ENCODE results near the gene CNDP1.
"Not testable (repeated sequence)": the region's sequence is repeated elsewhere in the genome, so short reads cannot be mapped to it uniquely, and the experiment has no call there.

Gene CNDP1

GRCh38 chr18:74521068-74521725 lies 13.1 kb upstream of the CNDP1 start:
- DNase-seq, result no peak

DNA sequence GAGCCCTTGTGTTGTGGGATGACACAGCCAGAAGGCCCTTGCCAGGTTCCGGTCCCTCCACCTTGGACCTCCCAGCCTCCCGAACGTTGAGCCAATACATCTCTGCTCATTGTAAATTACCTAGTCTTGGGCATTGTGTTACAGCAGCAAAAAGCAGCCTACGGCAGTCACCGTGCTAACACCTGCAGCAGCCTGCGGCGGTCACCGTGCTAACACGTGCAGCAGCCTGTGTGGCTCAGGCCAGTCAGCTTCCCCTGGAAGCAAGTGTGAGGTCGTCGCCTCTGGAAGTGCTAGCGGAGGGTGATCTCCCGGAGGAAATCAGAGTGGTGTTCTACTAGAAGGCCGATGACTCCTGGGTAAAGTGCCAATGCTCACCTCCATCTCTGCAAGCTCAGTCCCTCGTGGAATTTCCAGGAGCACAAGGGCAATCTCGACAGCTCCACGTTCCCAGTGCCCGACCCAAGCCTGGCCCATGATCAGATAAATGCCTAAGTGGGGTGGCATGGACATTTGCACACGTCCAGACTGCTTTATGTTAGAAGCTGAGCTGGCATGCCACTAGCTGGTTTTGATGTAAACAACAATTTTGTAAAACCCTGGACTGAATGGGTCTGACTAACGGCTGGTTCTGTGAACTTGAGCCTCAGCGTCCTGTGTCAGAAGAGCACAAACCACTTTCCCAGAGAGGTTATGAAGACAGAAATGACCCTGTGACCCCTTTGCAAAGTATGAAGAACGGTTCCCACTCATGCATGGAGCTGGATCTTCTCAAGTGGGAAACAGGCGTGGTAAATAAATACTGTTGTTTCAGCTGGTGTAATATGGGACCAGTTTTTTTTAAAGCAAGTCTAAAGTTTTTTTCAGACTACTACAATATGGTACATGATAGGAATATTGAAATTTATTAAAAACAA lies 11.4 kb upstream of the CNDP1 start:
- DNase-seq, result no peak

- DNase-seq, result no peak
Observed at GRCh38 chr18:74524097-74524496, 10.2 kb upstream of the CNDP1 start.

- not testable (repeated sequence) for DNase-seq
Observed at GRCh38 chr18:74524915-74525314, 9.4 kb upstream of the CNDP1 start.

GRCh38 chr18:74525741-74526140 lies 8.6 kb upstream of the CNDP1 start:
- DNase-seq, result no peak

GRCh38 chr18:74526488-74526887 lies 7.8 kb upstream of the CNDP1 start:
- no peak for DNase-seq

DNA sequence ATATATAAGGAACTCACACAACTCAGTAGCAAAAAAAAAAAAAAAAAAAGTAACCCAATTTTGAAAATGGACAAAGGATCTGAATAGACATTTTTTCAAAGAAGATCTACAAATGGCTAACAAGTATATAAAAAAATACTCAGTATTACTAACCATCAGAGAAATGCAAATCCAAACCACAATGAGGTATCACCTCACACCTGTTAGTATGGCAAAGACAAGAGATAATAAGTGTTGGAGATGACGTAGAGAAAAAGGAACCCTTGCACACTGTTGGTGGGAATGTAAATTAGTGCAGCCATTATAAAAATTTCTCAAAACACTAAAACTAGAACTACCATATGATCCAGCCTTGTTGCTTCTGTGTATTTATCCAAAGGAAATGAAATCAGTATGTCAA lies 5.8 kb upstream of the CNDP1 start:
- DNase-seq, result no peak

GRCh38 chr18:74528913-74529312 lies 5.4 kb upstream of the CNDP1 start:
- DNase-seq, result no peak

DNA sequence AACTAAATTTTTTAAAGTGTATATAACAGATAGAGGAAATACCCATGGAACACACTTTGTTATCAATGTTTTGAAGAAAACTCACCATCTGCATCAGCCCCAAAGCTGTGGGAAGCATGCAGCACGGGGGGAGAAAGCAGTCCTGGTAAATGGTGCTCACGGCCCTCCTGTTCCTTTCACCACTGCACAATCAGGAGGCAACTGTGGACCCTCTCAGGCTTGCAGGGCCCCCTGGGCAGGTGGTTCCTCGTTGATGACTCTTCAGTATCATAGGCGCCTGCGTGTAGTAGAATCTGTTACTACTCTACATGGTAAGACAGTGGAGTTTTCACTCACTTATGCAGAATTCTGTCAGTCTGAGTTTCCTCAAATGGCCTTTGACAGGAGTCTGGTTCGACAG lies 4.9 kb upstream of the CNDP1 start:
- DNase-seq, result peak in 1 of 2 donors; percentile 8

DNA sequence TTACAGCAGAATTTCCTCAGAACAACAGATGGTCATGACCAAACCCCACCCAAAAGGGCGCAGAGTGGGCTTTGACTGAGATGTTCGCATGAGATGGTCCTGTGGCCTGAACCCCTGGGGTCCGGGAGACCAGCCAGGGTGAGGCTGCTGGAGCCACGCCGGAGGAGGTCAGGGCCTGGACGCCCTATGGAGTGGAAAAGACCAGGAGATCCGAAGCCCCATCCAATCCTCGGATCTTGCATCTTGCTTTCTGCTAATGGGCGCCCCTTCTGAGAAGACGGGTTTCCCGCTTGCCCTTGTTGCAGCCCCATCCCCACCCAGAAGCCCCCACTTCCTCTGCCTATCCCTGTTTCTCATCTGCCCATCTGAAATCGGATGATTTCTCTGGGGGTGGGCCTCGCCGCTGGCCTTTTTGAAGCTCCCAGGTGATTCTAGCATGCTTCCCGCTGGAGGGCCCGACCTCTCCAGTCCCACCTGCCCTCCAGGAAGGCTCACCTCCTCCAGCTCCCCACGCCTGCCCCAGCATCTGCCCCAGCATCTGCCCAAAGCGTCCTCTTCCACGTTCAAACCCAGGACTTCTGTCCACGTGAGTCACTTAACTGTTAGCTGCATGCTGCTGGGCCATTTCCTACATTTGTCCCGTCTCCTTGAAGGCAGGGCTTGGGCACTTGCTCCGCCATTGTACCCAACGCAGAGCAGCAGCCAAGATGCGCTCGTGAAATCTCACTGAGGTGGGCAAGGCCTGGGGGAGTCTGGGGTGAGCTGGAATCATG lies 4.3 kb upstream of the CNDP1 start:
- peak in 1 of 2 donors; percentile 0 for DNase-seq

GRCh38 chr18:74530584-74530862 lies 3.8 kb upstream of the CNDP1 start:
- DNase-seq, result no peak

- DNase-seq, result no peak
Observed at GRCh38 chr18:74531043-74531442, 3.3 kb upstream of the CNDP1 start.

DNA sequence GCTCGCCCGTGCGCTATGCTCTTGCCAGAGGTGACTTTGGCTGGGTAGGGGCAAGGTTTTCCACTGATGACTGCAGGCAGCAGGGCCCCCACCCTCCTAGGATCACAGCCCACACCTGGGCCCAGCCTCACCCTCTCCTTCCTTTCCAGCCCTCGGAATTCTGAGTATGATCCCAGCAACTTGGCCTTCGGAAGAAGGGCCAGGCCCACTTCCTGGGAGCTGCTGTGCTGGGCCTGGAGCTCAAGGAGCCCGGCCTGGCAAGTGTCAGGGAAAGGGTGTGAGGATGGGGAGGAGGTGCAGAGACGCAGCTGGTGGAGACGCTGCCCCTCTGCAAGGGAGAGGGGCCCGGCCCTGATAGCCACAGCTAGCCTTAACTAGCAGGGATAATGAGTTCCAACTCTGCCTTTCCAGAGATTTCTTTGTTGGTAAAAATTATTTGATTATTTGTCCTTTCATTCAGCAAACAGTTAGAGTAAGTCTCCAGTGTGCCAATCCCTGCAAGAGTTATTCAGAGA lies 1.7 kb upstream of the CNDP1 start:
- DNase-seq, result no peak

- peak in 1 of 2 donors; percentile 6 for DNase-seq
Observed at GRCh38 chr18:74533666-74534065, 634 bp upstream of the CNDP1 start.

GRCh38 chr18:74534981-74535649 lies 815 bp downstream of the CNDP1 start:
- DNase-seq, result peak in 1 of 2 donors; percentile 5

DNA sequence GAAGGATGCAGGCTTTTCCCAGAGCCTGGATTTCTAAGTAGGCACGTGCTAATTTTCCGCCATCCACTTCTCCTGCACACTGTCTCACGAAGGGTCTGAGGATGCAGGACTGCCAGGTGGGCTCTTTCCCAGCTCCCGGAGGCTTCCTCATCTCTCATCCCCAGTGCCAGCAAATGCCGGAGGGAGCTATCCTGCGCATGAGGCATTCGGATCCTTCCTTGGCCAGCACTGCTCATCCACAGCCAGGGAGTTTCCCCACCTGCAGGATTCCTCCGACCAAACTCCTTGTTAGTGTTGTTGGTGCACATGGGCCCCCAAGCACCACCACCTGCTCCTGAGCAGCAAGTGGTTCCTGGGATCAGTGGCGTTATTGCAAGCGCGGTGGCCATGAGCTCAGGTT lies 5.0 kb downstream of the CNDP1 start:
- DNase-seq, result no peak

GRCh38 chr18:74540652-74541421 lies 6.5 kb downstream of the CNDP1 start:
- no peak for DNase-seq

DNA sequence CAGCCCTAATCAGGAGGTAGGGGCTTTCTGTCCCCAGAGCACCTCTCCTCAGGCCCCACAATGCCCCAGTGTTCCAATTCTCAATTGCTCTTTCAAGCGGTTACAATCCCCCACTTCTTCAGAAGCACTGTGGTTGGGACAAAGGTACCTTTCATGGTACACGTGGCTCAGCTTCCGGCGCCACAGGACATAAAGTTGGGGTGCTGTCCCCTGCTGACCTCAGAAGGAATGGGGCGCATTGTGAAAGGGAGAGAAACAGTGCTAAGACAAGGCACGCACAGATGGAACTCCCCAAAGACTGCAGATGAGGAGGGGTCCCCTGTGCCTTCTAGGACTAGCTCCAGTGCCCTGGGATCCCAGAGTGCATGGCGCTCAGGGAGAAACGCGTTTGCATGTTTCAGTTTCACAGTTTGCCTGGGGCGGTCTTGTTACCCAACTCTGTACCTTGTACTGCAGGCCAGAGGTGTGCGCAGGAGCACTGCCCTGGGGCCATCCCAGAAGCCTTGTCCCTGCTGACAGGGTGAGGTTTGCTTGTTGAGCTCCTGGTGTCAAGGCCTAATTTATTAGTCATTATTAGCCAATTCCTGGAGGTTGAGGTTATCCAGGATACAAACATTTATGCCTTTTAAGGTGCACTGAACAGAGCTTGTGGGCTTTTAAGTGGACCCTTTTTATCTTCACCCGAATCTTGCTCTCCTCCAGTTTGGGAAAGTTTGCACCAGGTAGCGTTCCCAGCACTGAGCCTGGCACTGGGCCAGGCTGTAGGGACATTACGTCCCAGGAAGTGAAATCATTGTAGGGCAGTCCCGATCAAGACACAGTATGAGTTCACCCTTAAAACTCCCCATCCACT lies 7.6 kb downstream of the CNDP1 start:
- DNase-seq, result no peak

GRCh38 chr18:74544898-74545297 lies 10.6 kb downstream of the CNDP1 start:
- DNase-seq, result no peak

DNA sequence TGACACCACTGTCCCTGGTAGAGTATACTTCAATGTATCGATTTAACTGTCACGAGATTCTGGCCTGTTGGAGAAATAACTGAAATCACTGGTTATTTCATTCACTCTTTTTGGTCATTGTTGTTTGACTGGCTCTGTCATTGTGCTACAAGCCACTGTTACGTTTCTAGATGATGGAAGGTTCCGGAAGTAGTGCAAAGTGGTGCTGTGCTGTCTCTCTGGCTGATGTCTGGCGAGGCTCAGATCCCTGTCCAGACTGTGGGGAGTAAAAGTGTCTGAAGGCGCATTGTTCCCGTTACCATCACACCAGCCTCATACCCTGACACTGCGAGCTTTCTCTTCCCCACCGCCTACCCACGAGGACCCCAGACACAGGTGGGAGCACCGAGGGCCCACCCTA lies 11.7 kb downstream of the CNDP1 start:
- DNase-seq, result no peak
